Smooth muscle cell (in vitro differentiated cells): Measurements from ENCODE around the gene DNAJC25. TPM values are rescaled to one million over a fixed set of nuclear protein-coding genes. Genes with fewer than 3 reads are reported as not detected.

Experiments used
- DNase-seq: peaks from one replicate; lab custom pipeline; 2025; ENCODE audit not compliant: unreplicated experiment; lab: John Stamatoyannopoulos, UW
- H2AFZ ChIP-seq: fragments of 200-600 bp; sonication (generic); 2 replicates; pipeline ENCODE4 v1.6.0; 2016; ENCODE audit warnings: antibody characterized with exemption, low read depth, mild to moderate bottlenecking
- H3F3A ChIP-seq: fragments of 200-600 bp; sonication (generic); 2 replicates; pipeline ENCODE4 v1.6.0; 2017; ENCODE audit warnings: antibody characterized with exemption, low read depth
- H3K27ac ChIP-seq: fragments of 200-600 bp; sonication (generic); 2 replicates; pipeline ENCODE4 v1.5.1; 2016; ENCODE audit warnings: low read depth, mild to moderate bottlenecking
- H3K27me3 ChIP-seq: fragments of 200-600 bp; sonication (generic); 2 replicates; pipeline ENCODE4 v1.6.1; 2016; ENCODE audit warnings: low read depth, mild to moderate bottlenecking
- H3K36me3 ChIP-seq: fragments of 200-600 bp; sonication (generic); 2 replicates; pipeline ENCODE4 v1.5.1; 2016; ENCODE audit warnings: low read depth
- H3K4me1 ChIP-seq: fragments of 200-600 bp; sonication (generic); 2 replicates; pipeline ENCODE4 v1.5.1; 2016; ENCODE audit warnings: low read depth
- H3K4me2 ChIP-seq: fragments of 200-600 bp; sonication (generic); 2 replicates; pipeline ENCODE4 v1.6.0; 2016; ENCODE audit warnings: mild to moderate bottlenecking
- H3K4me3 ChIP-seq: fragments of 200-600 bp; sonication (generic); 2 replicates; pipeline ENCODE4 v1.5.1; 2016; ENCODE audit warnings: mild to moderate bottlenecking
- H3K79me2 ChIP-seq: fragments of 200-600 bp; sonication (generic); 2 replicates; pipeline ENCODE4 v1.6.0; 2016; ENCODE audit warnings: low read depth, mild to moderate bottlenecking
- H3K9ac ChIP-seq: fragments of 200-600 bp; sonication (generic); 2 replicates; pipeline ENCODE4 v1.6.0; 2016; ENCODE audit warnings: low read depth
- H3K9me3 ChIP-seq: fragments of 200-600 bp; sonication (generic); replicated peaks from 2 replicates; pipeline ENCODE4 v1.5.1; 2016; ENCODE audit warnings: low read depth
- H4K20me1 ChIP-seq: fragments of 200-600 bp; sonication (generic); 2 replicates; pipeline ENCODE4 v1.6.0; 2016; ENCODE audit warnings: low read depth
- WGBS: methylation state at CpG from one replicate; pipeline ENCODE4 v1.1.7; 2016; ENCODE audit warnings: low lambda C conversion rate; 5-methylcytosine and 5-hydroxymethylcytosine counted together
- polyA plus RNA-seq: library from polyadenylated mRNA; unstranded; fragments of >200 nt; fragmentation: Nextera tagmentation; extraction: Ambion mirVana; gene quantifications from 2 replicates; pipeline ENCODE4 v1.2.1, GENCODE V29; 2016
- total RNA-seq: library from RNA; depleted of rRNA; stranded (reverse); fragments of >200 nt; gene quantifications from 2 replicates; pipeline ENCODE4 v1.2.3, GENCODE V29; 2014
- TF ChIP-seq, protein P1 (sequence below): fragments of 200-600 bp; sonication (generic); IDR thresholded peaks from 2 replicates; pipeline ENCODE4 v1.5.1; 2017; ENCODE audit warnings: borderline replicate concordance, mild to moderate bottlenecking, antibody characterized with exemption; ENCODE audit not compliant: insufficient read depth, poor library complexity, severe bottlenecking

The DNAJC25 gene
- total and polyA plus RNA-seq, 2 experiments from 2014 or later: 13.1 to 17.4 TPM

DNA sequence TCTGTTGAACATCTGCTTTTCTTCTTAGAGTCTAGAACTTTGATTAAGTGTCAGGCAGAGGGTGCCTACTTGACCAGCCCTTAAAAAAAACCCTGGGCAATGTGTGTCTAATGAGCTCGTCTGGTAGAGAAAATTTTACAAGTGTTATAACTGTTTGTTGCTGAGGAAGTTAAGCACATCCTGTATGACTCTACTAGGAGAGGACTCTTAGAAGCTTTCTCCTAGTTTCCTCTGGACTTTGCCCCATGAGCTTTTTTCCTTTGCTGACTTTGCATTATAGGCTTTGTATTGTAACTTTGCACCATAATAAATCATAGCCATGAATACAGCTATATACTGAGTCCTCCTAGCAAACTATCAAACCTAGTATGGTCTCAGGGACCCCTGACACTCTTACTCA lies 69.6 kb downstream of the DNAJC25 start:
- H3K36me3 ChIP-seq: no peaks in the 10 kb centered on the region
- 38% methylated on average over 1 of the region's 1 CpG for WGBS
- DNase-seq: no peak
- no peaks in the 10 kb centered on the region for H3K9me3 ChIP-seq
- H2AFZ ChIP-seq: no peak overlapping the region
- no peak overlapping the region for H3K9ac ChIP-seq
- H3K79me2 ChIP-seq: no peaks in the 10 kb centered on the region
- H3K4me3 ChIP-seq: no peak overlapping the region
- no peaks in the 10 kb centered on the region for H3F3A ChIP-seq
- no peak overlapping the region for H3K4me2 ChIP-seq
- no peak overlapping the region for H3K27ac ChIP-seq
- TF ChIP-seq, protein P1, sequence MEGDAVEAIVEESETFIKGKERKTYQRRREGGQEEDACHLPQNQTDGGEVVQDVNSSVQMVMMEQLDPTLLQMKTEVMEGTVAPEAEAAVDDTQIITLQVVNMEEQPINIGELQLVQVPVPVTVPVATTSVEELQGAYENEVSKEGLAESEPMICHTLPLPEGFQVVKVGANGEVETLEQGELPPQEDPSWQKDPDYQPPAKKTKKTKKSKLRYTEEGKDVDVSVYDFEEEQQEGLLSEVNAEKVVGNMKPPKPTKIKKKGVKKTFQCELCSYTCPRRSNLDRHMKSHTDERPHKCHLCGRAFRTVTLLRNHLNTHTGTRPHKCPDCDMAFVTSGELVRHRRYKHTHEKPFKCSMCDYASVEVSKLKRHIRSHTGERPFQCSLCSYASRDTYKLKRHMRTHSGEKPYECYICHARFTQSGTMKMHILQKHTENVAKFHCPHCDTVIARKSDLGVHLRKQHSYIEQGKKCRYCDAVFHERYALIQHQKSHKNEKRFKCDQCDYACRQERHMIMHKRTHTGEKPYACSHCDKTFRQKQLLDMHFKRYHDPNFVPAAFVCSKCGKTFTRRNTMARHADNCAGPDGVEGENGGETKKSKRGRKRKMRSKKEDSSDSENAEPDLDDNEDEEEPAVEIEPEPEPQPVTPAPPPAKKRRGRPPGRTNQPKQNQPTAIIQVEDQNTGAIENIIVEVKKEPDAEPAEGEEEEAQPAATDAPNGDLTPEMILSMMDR: no peak
- no peaks in the 10 kb centered on the region for H3K4me1 ChIP-seq
- no peaks in the 10 kb centered on the region for H4K20me1 ChIP-seq
- no peaks in the 10 kb centered on the region for H3K27me3 ChIP-seq

Other genes with a start within 250 kb of the DNAJC25 start
- gene ECPAS, start 147.0 kb upstream of the DNAJC25 start, total RNA-seq: 53.7 and 62.2 TPM in 2 replicates
- gene ECPAS, start 147.0 kb upstream of the DNAJC25 start, polyA plus RNA-seq: 24.1 and 32.1 TPM in 2 replicates
- 0.54 and 0.67 TPM in 2 replicates for gene ZNF483, start 106.2 kb upstream of the DNAJC25 start, total RNA-seq
- 0.31 and 0.53 TPM in 2 replicates for gene ZNF483, start 106.2 kb upstream of the DNAJC25 start, polyA plus RNA-seq
- gene PTGR1, start 31.7 kb upstream of the DNAJC25 start, total RNA-seq: 67.1 and 70.5 TPM in 2 replicates
- 67.8 and 74.4 TPM in 2 replicates for gene PTGR1, start 31.7 kb upstream of the DNAJC25 start, polyA plus RNA-seq
- gene GNG10, start 30.3 kb downstream of the DNAJC25 start, total RNA-seq: 102 and 104 TPM in 2 replicates
- gene GNG10, start 30.3 kb downstream of the DNAJC25 start, polyA plus RNA-seq: 43.8 and 47.9 TPM in 2 replicates
- not detected in 2 replicates for gene SHOC1, start 163.6 kb downstream of the DNAJC25 start, total RNA-seq
- 0.31 TPM in 1 of 2 replicates, not detected in the other for gene SHOC1, start 163.6 kb downstream of the DNAJC25 start, polyA plus RNA-seq